HG03378 (cell line): Measurements from ENCODE around the gene RGL2.

Experiments
- ATAC-seq: cut with Tn5 transposase; IDR thresholded peaks from one replicate; pipeline ENCODE4 v1.9.1; 2021; ENCODE audit warnings: mild to moderate bottlenecking, moderate library complexity; ENCODE audit not compliant: unreplicated experiment

The RGL2 gene

GRCh38 chr6:33241968-33242367, 56.8 kb downstream of the RGL2 start:
- no peak for ATAC-seq
